ENCODE measurements around the gene TCN2. TPM values are rescaled to one million over a fixed set of nuclear protein-coding genes. Genes with fewer than 3 reads are reported as not detected.

The TCN2 gene
- total and polyA plus RNA-seq, 10 of the 15 experiments (the other 5 are each of a cell fraction or from before 2014, with no cell fraction given): 5.4 to 21.8 (median 11.0) TPM

- Histone ChIP-seq H3K4me3 (no peak overlapping the region), H3K36me3 (ENCODE audit: control insufficient read depth in 2 of 2, insufficient read depth in 2 of 2, low read length in 1 of 2) (no peaks in the 10 kb centered on the region), H3K27ac (ENCODE audit: control insufficient read depth, insufficient read depth) (no peak overlapping the region), H3K4me1 (ENCODE audit: control insufficient read depth, insufficient read depth, low read length) (no peaks in the 10 kb centered on the region), H3K4me2 (ENCODE audit: control insufficient read depth, insufficient read depth) (no peak overlapping the region), H3K9me3 (replicated peaks; ENCODE audit: control insufficient read depth, insufficient read depth, low read length) (no peaks in the 10 kb centered on the region), H4K20me1 (ENCODE audit: control insufficient read depth, insufficient read depth) (no peaks in the 10 kb centered on the region), H3K9ac (ENCODE audit: control insufficient read depth, insufficient read depth, low read length) (no peak overlapping the region), H2AFZ (ENCODE audit: control insufficient read depth, low read depth, low read length) (no peak overlapping the region), H3K79me2 (ENCODE audit: control insufficient read depth, insufficient read depth, low read length) (no peaks in the 10 kb centered on the region), H3K27me3 (replicated peaks in 1 of 2; ENCODE audit: control insufficient read depth in 2 of 2, insufficient read depth in 2 of 2, low read length in 1 of 2) (no peaks in the 10 kb centered on the region; a peak in 1 of 4 replicates)
- ChIA-PET POLR2A (no interaction called here), SMC1A (ENCODE audit: uncharacterized antibody, unreplicated experiment) (no interaction called here), RAD21 (ENCODE audit: unreplicated experiment) (no interaction called here), CTCF (interaction anchor here (1.1 to 1.6 kb wide), 2 partner anchors 39 to 117 kb away, joined by 4 to 7 read pairs; no protein-coding TSS in a partner anchor)
- no TSS peak for BruUV-seq (replicated peaks)
- WGBS (ENCODE audit: insufficient coverage, insufficient replicate concordance, low lambda C conversion rate, missing lambda C conversion rate): 21% methylated on average over 6 of the region's 6 CpGs
- in situ Hi-C loops (cut with MboI): no loop called here
- DNase-seq (ENCODE audit: low read depth, low spot score) (no peak), ATAC-seq (no peak), FAIRE-seq (no peak)
- TF ChIP-seq EED (IDR thresholded peaks at IDR 0.05; ENCODE audit: low read depth): no peak
- TF ChIP-seq POLR2AphosphoS5 (IDR thresholded peaks at IDR 0.05; ENCODE audit: low read length): no peak
- TF ChIP-seq CHD1 (IDR thresholded peaks at IDR 0.05; ENCODE audit: low read depth, low read length): no peak
- TF ChIP-seq KLF5 (IDR thresholded peaks at IDR 0.05; ENCODE audit: partially characterized antibody): no peak
- no peak for TF ChIP-seq RCOR1 (conservative IDR thresholded peaks at IDR 0.05; ENCODE audit: low read depth, low read length)
- TF ChIP-seq YY1 (IDR thresholded peaks at IDR 0.05; ENCODE audit: low read depth, low read length): no peak
- TF ChIP-seq CBX3 (IDR thresholded peaks at IDR 0.05; ENCODE audit: borderline replicate concordance, low read depth): no peak
- TF ChIP-seq NRF1 (conservative IDR thresholded peaks at IDR 0.05; ENCODE audit: low read depth, low read length): no peak
- TF ChIP-seq SPI1 (IDR thresholded peaks at IDR 0.05; ENCODE audit: borderline replicate concordance, insufficient read depth, low read depth, low read length): no peak
- no peak for TF ChIP-seq RELA (IDR thresholded peaks at IDR 0.05; ENCODE audit: borderline replicate concordance, partially characterized antibody)
- TF ChIP-seq BMI1 (IDR thresholded peaks at IDR 0.05; ENCODE audit: borderline replicate concordance): no peak
- TF ChIP-seq ZBTB4 (CRISPR knock-in tag; IDR thresholded peaks at IDR 0.05): no peak
- intact Hi-C loops (cut with micrococcal nuclease; ENCODE audit: unreplicated experiment): no loop called here
Observed at GRCh38 chr22:30562366-30562765, 44.6 kb upstream of the TCN2 start.

Data from GM12878 (cell line).